GM06990 (cell line): Measurements from ENCODE around the gene DNAJC18.
A peak's percentile ranks its signal among the peaks of the same experiment; 100 is the strongest.

Source experiments
- DNase-seq: peaks from one replicate; pipeline ENCODE4 v3.0.0-alpha.2; 2011; ENCODE audit not compliant: insufficient read length; ENCODE audit errors: extremely low read depth
- H3K27me3 ChIP-seq: replicated peaks from 2 replicates; pipeline ENCODE4 v1.6.0; 2011; ENCODE audit warnings: low read length; ENCODE audit not compliant: control insufficient read depth, insufficient read depth
- H3K36me3 ChIP-seq: 2 replicates; pipeline ENCODE4 v1.5.1; 2011; ENCODE audit warnings: low read length; ENCODE audit not compliant: control insufficient read depth, insufficient read depth
- H3K4me3 ChIP-seq: replicated peaks from 2 replicates; pipeline ENCODE4 v1.5.1; 2011; ENCODE audit warnings: low read depth, mild to moderate bottlenecking, control low read depth, low read length
- CTCF ChIP-seq: IDR thresholded peaks from 2 replicates; pipeline ENCODE4 v1.5.1; 2011; ENCODE audit warnings: low read length, control low read depth, mild to moderate bottlenecking, inconsistent platforms; ENCODE audit not compliant: insufficient read depth, poor library complexity, severe bottlenecking

DNAJC18 gene

GRCh38 chr5:139457653-139458306 is 18.5 kb upstream of the DNAJC18 start:
- Histone ChIP-seq H3K36me3 (no peaks in the 10 kb centered on the region), H3K27me3 (no peaks in the 10 kb centered on the region), H3K4me3 (no peak overlapping the region)
- peak; percentile 34 for TF ChIP-seq CTCF
- no peak for DNase-seq

- DNase-seq: no peak
- TF ChIP-seq CTCF: no peak
- Histone ChIP-seq H3K4me3 (no peak overlapping the region), H3K27me3 (no peaks in the 10 kb centered on the region), H3K36me3 (no peaks in the 10 kb centered on the region)
Measured at GRCh38 chr5:139457241-139457640, 17.9 kb upstream of the DNAJC18 start.

GRCh38 chr5:139456776-139457175 is 17.5 kb upstream of the DNAJC18 start:
- Histone ChIP-seq H3K36me3 (no peaks in the 10 kb centered on the region), H3K4me3 (no peak overlapping the region), H3K27me3 (no peaks in the 10 kb centered on the region)
- no peak for DNase-seq
- no peak for TF ChIP-seq CTCF

GRCh38 chr5:139454568-139455290 is 15.4 kb upstream of the DNAJC18 start:
- Histone ChIP-seq H3K27me3 (no peaks in the 10 kb centered on the region), H3K4me3 (no peak overlapping the region), H3K36me3 (no peaks in the 10 kb centered on the region)
- no peak for TF ChIP-seq CTCF
- DNase-seq: no peak

- peak; percentile 45 for DNase-seq
- Histone ChIP-seq H3K4me3 (no peak overlapping the region), H3K36me3 (no peaks in the 10 kb centered on the region), H3K27me3 (no peaks in the 10 kb centered on the region)
- no peak for TF ChIP-seq CTCF
Measured at GRCh38 chr5:139453683-139454567, 14.6 kb upstream of the DNAJC18 start.
